CD4-positive, alpha-beta T cell treated with Interleukin-6 for 4 hours (primary cell): ENCODE measurements around the gene ZNF662.
"Not testable (repeated sequence)": the region's sequence is repeated elsewhere in the genome, so short reads cannot be mapped to it uniquely, and the experiment has no call there.

Experiments
- DNase-seq: peaks from one replicate; pipeline ENCODE4 v3.0.0-alpha.2; 2020; ENCODE audit warnings: mixed read lengths

ZNF662 gene

DNA sequence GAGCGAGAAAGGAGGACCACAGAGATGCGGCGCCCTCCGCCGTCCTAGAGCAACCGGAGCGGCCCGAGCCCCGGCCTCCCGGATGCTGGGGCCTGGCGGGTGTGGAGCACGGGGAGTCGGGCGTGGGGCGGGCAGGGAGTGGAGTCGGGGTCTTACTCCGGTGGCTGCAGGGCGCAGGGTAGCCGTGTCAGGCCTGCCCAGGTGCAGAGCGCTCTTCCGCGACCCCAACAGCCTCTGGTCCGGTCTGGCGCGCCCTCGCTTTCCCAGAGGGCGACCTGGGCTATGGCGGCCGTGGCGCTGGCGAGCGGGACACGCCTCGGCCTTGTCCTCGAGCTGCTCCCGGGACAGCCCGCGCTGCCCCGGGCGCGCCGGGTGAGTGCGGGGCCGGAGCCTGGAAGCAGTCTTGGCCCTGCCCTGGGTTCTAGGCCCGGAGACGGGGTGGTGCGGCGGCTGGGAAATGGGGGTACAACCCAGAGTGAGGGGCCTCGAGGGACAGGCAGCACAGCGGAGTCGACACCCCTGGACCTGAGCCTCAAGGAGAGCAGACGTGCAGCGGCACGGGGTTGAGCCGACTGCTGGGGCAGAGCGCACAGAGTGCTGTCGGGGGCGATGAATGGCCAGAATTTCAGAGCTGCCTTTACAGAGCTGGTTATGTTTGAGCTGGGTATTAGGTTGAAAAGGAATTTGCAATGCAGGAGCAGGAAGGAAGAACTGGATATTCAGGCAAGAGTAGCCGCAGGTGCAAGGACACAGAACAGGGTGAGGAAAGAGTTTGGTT lies at the start of gene ZNF662:
ZNF662 (plus strand) TSS at position 73 of the 778 bp plus-strand sequence. CDS start 1,973 bp downstream, outside the sequence.
- DNase-seq = peak; percentile 48

DNA sequence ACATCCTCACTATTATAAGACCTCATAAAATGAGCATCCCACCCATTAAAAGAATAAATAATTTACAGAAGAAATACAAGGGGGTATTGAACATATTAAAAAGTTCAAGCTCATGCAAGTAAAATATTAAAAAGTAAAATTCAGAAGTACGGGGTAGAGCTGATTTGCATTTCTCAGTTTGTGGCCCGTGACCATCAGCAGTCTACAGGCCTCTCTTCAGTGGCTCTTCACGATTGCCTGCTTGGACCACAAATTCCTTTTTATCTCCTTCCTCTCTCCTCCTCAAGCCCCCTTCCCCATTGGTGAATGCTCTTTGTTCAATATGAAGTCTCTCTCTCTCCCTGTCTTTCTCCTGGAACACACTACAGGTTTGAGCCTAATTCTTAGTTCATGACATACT lies 49.4 kb upstream of the ZNF662 start:
- no peak for DNase-seq

DNA sequence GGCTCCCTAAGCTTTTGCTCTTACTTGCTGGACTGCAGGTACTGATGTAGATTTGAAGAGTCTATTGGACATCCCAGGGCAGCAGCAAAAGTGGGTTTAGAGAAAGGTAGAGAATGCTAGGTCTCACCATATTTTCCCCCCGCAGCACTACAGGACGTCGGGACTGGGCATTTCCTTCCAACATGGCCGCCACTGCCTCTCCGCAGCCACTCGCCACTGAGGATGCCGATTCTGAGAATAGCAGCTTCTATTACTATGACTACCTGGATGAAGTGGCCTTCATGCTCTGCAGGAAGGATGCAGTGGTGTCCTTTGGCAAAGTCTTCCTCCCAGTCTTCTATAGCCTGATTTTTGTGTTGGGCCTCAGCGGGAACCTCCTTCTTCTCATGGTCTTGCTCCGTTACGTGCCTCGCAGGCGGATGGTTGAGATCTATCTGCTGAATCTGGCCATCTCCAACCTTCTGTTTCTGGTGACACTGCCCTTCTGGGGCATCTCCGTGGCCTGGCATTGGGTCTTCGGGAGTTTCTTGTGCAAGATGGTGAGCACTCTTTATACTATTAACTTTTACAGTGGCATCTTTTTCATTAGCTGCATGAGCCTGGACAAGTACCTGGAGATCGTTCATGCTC lies 41.5 kb upstream of the ZNF662 start:
- no peak for DNase-seq

DNA sequence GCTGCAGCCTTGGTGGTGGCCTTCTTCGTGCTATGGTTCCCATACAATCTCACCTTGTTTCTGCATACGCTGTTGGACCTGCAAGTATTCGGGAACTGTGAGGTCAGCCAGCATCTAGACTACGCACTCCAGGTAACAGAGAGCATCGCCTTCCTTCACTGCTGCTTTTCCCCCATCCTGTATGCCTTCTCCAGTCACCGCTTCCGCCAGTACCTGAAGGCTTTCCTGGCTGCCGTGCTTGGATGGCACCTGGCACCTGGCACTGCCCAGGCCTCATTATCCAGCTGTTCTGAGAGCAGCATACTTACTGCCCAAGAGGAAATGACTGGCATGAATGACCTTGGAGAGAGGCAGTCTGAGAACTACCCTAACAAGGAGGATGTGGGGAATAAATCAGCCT lies 40.7 kb upstream of the ZNF662 start:
- no peak for DNase-seq

DNA sequence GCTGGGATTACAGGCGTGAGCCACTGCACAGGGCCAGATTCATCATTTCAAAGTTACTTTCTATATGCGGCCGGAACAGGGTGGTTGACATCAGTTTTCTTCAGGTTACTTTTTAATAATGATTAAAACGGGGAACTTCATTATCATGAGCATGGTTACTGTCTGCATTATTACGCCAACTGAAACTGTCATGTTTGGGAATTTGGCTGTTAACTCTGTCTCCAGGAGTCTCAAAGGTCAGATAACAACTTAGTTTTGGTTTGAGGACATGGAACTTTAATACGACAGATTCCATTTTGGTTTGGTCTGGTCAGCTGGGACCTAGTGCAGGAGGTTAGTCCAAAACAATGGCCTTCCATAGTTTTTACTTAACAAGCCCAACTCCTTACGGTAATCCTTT lies 38.8 kb upstream of the ZNF662 start:
- no peak for DNase-seq

DNA sequence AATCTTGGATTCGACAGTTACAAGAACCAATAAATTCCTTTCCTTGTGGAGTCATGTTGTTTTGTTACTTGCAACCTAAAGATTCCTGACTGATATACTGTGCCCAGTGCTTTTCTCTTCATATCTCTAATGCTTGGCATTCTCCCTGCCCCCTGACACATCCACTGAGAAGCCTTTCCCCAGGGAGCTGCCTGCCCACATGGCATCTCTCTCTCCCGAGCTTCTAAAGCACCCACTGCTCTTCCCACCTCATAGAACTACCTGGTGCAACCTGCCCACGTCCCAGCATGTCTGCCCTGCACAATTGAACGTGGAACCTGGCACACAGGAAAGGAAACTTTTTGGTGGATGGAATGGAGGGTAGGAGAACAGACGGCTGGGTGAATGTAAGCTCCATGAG lies 37.1 kb upstream of the ZNF662 start:
- DNase-seq = no peak

DNA sequence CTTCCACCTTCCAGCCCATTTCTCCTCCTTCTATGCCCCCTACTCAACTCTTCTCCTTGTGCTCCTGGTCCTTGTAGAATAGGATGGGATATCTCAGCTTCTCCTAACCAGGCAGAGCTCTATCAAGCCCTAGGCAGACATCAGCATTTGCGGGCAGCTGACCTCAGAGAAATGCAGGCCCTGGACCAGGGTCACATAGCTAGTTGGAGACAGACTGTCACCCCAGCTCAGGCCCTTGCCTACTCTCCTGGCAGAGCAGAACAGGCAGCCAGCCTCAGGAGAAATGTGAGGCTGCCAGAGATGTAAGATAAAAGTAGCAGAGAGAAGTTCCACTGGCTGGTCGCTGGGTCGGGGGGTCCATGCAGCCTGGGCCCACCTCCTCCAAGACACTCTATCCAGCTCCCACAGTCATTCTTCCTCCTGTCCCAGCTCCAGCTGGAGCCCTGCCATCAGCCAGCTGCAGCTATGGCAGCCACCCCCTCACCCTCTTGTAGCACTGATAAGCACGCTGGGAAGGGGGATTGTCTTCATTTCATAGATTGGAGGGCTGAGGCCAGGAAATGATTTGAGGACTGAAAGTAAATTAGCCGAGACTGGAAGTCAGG lies 34.2 kb upstream of the ZNF662 start:
- DNase-seq = no peak

DNA sequence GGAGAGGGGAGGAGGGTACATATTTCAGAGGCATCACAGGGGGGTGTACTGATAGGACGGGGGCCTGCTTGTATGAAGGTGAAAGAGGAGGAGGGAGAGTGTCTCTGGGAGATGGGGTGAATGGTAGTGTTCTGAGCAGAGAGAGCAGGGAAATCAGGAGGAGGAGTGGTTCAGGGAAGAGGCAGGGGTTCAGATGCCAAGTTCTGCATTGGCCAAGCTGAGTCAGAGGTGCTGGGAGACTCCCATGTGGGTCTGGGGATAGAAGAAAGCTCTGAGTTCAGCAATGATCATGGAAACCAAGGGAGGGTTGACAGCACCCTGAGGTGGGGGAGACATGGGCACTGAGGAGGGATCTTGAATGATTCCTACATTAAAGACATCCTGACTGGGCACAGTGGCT lies 33.2 kb upstream of the ZNF662 start:
- no peak for DNase-seq

DNA sequence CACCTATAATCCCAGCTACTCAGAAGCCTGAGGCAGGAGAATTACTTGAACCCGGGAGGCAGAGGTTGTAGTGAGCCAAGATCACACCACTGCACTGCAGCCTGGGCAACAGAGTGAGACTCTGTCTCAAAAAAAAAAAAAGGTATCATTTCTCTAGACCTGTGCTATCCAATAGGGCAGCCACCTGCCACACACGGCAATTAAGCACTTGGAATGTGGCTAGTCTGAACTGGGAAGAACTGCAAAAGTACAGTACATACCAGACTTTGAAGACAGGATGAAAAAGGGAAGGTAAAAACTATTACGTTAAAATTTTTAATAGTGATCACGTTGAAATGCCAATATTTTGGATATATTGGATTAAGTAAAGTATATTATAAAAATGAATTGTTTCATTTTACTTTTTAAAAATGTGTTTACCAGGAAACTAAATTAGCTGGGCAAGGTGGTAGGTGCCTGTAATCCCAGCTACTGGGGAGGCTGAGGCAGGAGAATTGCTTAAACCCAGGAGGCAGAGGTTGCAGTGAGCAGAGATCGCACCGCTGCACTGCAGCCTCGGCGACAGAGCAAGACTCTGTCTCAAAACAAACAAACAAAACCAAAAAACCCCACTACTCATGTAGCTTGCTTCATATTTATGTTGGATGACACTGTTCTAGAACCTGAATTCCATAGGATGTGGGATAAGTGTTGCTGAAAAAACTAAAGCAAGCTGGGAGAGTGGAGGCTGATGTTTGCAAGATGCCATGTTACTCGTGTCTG lies 32.5 kb upstream of the ZNF662 start:
- DNase-seq = no peak

DNA sequence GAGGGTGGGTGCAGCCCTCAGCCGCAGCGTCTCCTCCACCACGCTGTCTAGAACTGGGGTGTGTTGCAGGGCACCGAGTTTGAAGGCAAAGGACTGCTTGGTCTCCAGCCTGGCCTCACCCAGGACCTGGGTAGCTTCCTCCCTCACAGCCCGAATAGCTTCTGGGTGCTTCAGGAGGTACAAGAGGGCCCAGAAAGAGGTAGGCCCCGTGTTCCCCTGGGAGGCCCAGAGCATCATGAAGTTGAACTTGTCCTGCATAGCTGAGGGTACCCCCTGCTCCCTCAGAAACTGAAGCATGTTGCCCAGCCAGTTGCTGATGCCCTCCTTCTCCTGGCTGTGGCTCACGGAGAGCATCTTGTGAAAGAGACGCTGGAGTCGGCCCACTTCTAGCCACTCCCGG lies 31.2 kb upstream of the ZNF662 start:
- no peak for DNase-seq

DNA sequence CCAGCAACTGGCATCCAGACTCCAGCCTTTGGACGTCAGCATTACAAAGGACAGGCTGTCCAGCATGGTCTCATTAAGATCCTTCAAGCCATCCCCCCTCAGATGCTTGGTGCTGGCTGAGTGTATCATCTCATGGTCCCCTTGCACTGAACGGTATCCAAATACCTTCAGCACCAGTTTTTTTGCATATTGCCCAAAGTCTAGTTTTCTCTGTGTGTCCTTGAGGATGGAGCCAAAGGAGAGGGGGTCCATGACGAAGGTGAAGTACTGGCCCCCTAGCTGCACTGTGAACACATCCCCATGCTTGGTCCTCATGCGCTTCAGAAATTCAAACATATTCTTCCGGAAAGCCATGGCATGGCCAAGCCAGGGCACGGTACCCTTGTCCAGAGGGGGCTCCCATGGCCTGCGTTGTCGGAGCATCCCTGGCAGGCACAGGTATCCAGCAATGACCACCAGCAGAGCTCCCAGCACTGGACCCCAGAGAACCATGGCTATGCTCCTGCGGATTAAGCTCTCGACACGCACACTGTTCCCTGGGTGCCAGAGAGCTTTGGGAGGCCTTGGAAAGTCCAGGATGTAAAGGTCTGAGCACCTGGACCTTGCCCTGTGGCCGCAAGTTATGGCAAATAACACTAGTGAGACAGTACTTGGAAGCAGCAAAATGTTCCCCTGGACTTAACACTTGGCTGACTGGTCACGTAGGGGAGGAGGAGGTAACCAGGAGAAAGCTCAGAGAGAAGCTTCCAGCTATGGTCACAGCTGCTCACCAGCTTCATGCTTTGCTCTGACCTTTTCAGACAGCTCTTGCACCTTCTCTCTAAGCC lies 30.4 kb upstream of the ZNF662 start, which contains the start of gene CYP8B1:
CYP8B1 (minus strand) TSS at position 555 of the 827 bp plus-strand sequence; CDS start at position 492, 63 bp downstream.
- DNase-seq = no peak

DNA sequence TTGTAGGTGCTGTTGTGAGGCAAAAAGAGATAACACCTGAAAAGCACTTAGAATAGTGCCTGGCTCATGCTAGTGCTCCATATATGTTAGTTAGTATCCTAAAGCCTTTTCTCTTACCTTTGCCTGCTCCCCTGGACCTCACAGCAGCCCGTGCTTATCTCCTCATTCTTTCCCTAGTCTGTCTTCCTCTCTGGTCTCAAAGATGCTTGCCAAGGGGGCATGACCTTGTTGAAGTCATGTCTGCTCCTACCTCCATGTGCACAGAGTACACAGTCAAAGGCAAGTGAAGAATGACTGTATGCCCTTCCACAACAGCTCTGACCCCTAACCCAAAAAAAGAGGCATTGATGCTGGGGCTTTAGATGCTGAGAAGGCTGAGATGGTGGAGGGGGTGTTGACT lies 29.5 kb upstream of the ZNF662 start:
- DNase-seq = no peak

DNA sequence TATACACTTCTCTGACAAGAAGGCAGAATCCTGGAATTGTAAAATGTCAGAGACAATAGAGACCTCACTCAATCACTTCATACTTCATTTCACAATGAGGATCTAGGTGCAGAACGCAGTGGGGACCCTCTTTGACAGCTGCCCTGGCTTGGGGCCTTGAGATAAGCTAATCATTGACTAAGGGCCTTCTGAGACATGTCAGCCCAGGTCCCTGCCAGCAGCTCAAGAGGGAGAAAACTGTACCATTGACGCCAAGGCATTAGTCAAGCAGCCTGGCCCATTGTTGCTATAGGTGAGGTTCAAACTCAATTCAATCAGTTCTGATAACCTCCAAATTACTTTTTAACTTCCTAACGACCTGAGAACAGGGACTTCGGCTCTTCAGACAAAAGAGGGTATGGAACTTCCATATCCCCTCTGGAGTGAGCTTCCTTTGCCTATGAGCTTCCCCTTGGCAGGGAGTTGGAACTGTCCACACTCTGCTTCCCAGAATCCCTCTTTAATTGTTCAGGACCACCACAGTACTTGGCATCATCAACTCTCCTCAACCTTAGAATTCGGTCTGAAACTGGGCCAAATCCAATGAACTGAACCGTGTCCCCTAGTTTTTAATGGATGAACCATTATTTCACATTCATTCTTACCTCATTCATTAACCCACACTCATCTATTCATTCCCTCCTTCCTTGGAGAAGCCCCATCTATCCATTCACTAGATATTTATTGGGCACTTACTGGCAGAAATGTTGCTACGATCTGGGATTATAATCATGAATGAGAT lies 28.8 kb upstream of the ZNF662 start:
- no peak for DNase-seq

DNA sequence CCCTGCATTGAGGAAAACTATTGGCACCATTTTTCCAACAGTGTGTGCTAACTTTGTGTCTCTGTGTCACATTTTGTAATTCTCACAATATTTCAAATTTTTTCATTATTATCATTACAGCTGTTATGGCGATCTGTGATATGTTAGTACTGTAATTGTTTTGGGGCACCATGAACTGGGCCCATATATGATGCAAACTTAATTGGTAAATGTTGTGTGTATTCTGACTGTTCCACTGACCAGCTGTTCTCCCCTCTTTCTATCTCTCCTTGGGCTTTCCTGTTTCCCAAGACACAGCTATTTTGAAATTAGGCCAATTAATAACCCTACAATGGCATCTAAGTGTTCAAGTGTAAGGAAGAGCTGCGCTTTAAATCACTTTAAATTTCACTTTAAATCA lies 28.1 kb upstream of the ZNF662 start:
- DNase-seq = no peak

DNA sequence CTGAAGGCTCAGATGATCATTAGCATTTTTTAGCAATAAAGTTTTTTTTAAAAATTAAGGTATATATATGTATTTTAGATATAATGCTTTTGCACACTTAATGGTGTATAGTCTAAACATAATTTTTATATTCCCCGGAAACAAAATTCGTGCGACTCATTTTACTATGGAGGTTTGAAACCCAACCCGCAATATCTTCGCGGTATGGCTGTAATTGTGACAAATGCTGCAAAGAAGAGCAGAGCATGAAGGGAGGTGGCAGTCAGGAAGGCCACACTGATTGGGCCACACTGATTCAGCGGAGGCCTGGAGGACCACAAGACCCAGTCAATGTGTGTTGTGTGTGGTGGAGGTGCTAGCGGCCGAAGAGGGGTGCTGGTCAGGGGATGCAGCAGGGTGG lies 25.8 kb upstream of the ZNF662 start:
- no peak for DNase-seq

DNA sequence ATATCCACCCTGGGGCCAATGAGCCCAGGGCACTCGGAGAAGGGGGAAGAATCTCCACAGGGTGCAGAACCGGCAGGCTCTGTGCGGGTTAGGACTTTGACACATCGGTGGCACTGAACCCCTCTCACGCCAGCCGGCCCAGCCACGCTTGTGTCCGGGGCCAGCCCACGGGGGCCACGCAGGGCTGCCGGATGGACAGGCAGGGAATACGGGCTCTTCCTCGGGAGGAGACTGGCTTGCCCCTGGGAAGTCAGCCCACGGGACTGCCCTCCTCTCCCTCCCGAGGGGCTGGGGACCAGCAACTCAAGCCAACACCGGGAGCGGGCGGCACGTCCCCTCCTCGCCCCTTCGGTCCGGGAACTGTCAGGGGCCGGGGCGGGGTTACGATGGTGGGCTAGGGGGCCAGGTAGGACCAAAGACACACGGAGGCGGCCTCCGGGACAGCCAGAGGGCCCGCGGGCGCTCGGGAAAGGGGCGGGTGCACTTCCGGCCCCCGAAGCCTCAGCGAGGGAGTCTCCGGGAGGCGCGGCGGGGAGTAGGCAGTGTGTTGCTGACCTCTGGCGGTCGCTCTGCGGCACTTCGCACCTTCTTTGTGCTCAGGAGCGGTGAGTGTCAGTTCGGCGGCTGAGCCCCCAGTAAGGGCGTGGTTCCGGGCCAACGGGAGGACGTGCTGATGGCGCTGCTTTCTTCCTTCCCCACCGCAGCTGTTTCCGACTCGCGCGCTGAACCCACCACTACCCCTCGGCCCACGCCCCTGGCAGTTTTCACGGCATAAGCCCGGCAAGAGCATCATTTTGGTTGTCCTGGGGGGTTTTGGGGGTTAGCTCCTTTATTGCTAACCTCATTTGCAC lies 25.1 kb upstream of the ZNF662 start:
- peak; percentile 91 for DNase-seq

DNA sequence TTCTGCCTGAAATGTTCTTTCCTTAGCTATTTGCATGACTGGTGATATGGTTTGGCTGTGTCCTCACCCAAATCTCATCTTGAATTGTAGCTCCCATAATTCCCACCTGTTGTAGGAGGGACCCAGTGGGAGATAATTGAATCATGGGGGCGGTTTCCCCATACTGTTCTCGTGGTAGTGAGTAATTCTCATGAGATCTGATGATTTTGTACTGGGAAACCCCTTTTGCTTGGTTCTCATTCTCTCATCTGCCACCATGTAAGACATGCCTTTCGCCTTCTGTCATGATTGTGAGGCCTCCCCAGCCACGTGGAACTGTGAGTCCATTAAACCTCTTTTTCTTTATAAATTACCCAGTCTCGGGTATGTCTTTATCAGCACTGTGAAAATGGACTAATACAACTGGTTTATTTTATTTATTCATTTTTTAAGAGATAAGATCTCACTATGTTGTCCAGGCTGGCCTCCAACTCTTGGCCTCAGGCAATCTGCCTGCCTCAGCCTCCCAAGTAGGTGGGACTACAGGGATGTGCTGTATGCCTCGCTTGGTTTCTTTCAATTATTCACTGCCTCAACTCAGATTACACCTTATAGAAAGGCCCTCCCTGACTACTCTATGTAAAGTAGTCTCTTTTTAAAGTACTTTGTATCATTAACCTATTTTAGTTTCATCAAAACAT lies 22.6 kb upstream of the ZNF662 start:
- DNase-seq = not testable (repeated sequence)

DNA sequence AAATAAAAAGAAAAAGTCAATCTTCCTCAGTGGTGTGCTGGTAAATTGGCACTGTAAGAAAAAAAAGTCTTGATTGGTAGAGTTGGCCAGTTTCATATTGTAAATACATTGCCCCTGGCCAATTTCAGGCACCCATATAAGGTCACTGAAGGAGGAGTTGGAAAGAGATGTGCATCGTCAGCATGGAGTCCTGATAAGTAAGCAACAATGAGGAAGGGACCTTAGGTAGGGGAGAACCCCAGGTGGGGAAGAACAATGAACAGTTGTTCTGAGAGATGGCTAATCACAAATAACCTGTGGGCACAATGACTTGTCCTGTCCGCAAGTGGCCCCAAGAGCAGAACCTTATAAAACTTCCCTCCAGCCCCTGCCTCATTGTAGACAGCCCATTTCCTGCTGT lies 21.6 kb upstream of the ZNF662 start:
- no peak for DNase-seq

DNA sequence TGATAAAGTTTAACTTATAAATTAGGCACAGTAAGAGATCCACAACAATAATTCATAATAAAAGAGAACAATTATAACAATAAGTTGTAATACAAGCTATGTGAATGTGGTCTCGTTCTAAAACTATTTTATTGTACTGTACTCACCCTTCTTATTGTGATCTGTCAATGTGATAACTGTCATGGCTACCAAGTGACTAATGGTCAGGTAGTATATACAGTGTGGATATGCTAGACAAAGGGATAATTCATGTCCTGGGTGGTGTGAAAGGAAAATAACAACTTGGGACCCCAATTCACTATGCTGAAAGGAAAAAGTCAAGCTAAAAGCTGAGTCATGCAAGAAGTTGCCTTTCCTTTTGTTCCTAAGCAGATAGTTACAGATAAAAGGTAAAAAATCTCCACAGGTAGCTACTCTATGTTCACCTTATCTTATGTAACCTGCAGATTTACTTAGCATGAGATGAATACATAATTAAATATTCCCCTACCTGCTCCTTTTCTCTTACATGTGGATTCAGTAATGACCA lies 19.6 kb upstream of the ZNF662 start:
- no peak for DNase-seq

DNA sequence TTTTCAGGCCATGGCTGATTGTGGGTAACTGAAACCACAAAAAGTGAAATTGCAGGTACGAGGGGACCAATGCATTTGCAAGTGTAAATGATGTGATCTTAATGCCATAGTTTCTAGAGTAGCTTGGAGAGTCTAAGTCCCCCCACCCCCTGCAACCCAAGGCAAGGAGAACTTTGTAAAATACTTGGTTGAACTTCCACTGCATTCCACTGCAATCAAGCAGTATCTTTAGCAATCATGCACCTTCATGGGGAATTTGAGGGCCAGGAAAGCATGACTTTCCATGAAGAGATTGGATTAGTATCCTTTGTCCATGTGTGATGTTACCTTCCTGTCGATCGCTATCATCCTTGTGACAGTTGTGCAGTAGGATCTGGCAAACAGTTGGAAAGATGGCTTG lies 18.9 kb upstream of the ZNF662 start:
- DNase-seq = no peak
